Effector memory CD8-positive, alpha-beta T cell (primary cell): Measurements from ENCODE around the gene CYREN.
"Not testable (repeated sequence)": the region's sequence is repeated elsewhere in the genome, so short reads cannot be mapped to it uniquely, and the experiment has no call there.

Experiments used
- ATAC-seq: fragments of 150-1000 bp; cut with Tn5 transposase; replicated peaks from 2 replicates; pipeline ENCODE4 v1.10.0; 2021; ENCODE audit warnings: mild to moderate bottlenecking, moderate library complexity
- DNase-seq, 3 experiments: peaks; one replicate each; pipeline ENCODE4 v3.0.0; 2021
- H3K27ac Mint-ChIP-seq, 2 donors: one replicate each; pipeline ENCODE4 v1.8.0; 2022; ENCODE audit warnings: mild to moderate bottlenecking in 2 of 2, mixed read lengths in 2 of 2, moderate library complexity in 2 of 2
- H3K27me3 Mint-ChIP-seq, 2 donors: one replicate each; pipeline ENCODE4 v1.8.0; 2022; ENCODE audit warnings: mixed read lengths in 2 of 2
- H3K36me3 Mint-ChIP-seq: one replicate; pipeline ENCODE4 v1.8.0; 2022; ENCODE audit warnings: mild to moderate bottlenecking, moderate library complexity, mixed read lengths; ENCODE audit not compliant: insufficient read depth
- H3K4me1 Mint-ChIP-seq, 2 donors: one replicate each; pipeline ENCODE4 v1.8.0; 2022; ENCODE audit warnings: low read depth in 2 of 2, mixed read lengths in 2 of 2
- H3K4me3 Mint-ChIP-seq, 2 donors: one replicate each; pipeline ENCODE4 v1.8.0; 2022; ENCODE audit warnings: mild to moderate bottlenecking in 2 of 2, mixed read lengths in 2 of 2, moderate library complexity in 2 of 2
- H3K9me3 Mint-ChIP-seq, 2 donors: one replicate each; pipeline ENCODE4 v1.8.0; 2022; ENCODE audit warnings: mixed read lengths in 2 of 2

CYREN gene

DNA sequence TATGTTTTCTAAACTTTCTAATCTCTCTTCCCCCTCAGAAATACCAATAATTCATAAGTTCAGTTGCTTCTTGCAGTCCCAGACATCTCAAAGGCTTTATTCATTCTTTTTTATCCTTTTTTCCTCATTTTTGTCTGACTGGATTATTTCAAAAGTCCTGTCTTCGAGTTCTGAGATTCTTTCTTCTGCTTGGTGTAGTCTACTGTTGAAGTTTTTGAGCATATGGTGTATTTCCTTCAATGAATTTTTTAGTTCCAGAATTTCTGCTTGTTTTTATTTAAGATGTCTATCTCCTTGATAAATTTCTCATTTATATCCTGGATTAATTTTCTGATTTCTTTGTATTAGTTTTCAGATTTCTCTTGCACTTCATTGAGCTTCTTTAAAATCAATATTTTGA lies 14.2 kb downstream of the CYREN start:
- Mint-ChIP-seq H3K4me1 (peaks cover 57 to 72% of the 10 kb centered on the region in 2 donors), H3K9me3 (peaks cover 8 to 20% of the 10 kb centered on the region in 2 donors), H3K27me3 (no peaks in the 10 kb centered on the region), H3K36me3 (peaks cover 36% of the 10 kb centered on the region), H3K4me3 (peak overlapping the region in 1 of 2 donors; percentile 35), H3K27ac (peak overlapping the region in 1 of 2 donors; percentile 35)
- ATAC-seq = no peak
- no peak for DNase-seq

DNA sequence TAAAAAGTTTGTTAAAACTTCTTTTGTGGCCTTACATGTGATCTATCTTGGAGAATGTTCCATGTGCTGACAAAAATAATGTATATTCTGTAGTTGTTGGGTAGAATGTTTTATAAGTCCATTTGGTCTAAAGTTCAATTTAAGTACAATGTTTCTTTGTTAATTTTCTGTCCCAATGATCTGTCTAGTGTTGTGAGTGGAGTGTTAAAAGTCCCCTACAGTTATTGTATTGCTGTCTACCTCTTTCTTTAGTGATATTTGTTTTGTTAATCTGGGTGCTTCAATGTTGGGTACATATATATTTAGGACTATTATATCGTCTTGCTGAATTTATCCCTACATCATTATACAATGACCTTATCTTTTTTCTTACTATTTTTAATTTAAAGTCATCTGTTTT lies 15.8 kb downstream of the CYREN start:
- no peak overlapping the region for H3K27ac Mint-ChIP-seq
- peaks cover 8 to 20% of the 10 kb centered on the region in 2 donors for H3K9me3 Mint-ChIP-seq
- peaks cover 29% of the 10 kb centered on the region for H3K36me3 Mint-ChIP-seq
- H3K27me3 Mint-ChIP-seq = no peaks in the 10 kb centered on the region
- H3K4me3 Mint-ChIP-seq = peak overlapping the region in 1 of 2 donors; percentile 3
- no peak for ATAC-seq
- no peak for DNase-seq
- H3K4me1 Mint-ChIP-seq = peaks cover 53 to 69% of the 10 kb centered on the region in 2 donors

DNA sequence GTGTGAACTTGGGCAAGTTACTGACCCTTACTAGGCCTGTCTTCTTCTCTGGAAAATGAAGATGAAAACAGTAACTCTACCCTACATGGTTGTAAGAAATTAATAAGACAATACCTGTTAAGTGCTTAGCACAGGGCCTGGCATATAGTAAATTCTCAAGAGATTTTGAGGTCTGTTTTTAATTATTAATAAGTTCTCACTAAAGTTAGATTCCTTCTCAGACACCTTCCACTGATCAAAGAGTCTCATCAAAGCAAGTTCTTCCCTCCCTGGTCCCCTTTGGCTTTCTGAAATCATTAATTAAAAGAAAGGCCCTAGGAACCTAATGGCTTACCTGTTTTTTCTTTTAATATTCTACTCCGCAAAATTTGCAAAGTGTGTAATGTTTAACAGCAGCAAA lies 18.1 kb downstream of the CYREN start:
- Mint-ChIP-seq H3K27ac (peak overlapping the region in 1 of 2 donors; percentile 14), H3K9me3 (peaks cover 8 to 20% of the 10 kb centered on the region in 2 donors), H3K4me3 (peak overlapping the region; percentile 34 to 40), H3K4me1 (peaks cover 50 to 63% of the 10 kb centered on the region in 2 donors), H3K36me3 (peaks cover 38% of the 10 kb centered on the region), H3K27me3 (no peaks in the 10 kb centered on the region)
- DNase-seq (no peak), ATAC-seq (no peak)

DNA sequence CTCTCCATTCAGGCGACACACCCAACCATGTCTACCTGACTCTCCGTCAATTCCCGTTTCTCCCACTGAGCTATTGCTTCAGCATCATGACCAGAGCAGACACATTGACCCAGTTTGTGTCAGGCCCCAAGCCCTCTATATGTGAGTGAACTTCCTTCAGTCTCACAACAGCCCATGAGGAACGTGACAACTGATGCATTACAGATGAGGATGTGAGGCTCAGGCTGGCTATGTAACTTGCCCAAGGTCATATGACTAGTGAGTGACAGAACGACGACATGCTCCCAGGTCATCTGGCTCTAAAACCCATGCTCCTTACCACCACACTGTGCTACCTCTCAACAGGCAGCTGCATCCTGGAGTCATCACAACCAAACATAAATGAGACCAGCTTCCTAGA lies 19.0 kb downstream of the CYREN start:
- no peak for ATAC-seq
- H3K27me3 Mint-ChIP-seq = no peaks in the 10 kb centered on the region
- H3K4me1 Mint-ChIP-seq = peaks cover 46 to 64% of the 10 kb centered on the region in 2 donors
- peak overlapping the region; percentile 2 to 96 for H3K27ac Mint-ChIP-seq
- DNase-seq = no peak
- H3K9me3 Mint-ChIP-seq = peaks cover 8 to 13% of the 10 kb centered on the region in 2 donors
- peaks cover 35% of the 10 kb centered on the region for H3K36me3 Mint-ChIP-seq
- peak overlapping the region; percentile 9 to 84 for H3K4me3 Mint-ChIP-seq

DNA sequence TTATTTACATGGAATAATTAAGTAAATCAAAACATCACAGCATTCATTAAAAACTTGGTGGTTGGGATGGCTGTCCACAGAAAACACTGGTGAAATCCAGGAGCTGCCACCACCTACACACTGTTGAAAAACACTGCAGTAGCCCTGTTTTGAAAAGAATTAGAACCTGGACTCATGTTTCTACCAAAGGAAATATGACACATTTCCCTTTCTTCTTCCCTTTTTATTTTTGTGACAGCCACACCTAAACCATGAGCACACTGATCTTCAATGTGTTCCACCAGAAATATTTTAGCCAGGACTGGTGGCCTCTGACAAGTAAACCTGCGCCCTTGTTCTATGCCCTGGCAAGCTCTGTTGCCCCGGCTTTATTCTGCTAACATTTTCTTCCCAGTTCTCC lies 19.4 kb downstream of the CYREN start:
- H3K27ac Mint-ChIP-seq = peak overlapping the region; percentile 2 to 96
- no peaks in the 10 kb centered on the region for H3K27me3 Mint-ChIP-seq
- peaks cover 6 to 9% of the 10 kb centered on the region in 2 donors for H3K9me3 Mint-ChIP-seq
- H3K4me1 Mint-ChIP-seq = peaks cover 48 to 64% of the 10 kb centered on the region in 2 donors
- peak overlapping the region; percentile 78 to 84 for H3K4me3 Mint-ChIP-seq
- DNase-seq (no peak), ATAC-seq (no peak)
- H3K36me3 Mint-ChIP-seq = peaks cover 33% of the 10 kb centered on the region

DNA sequence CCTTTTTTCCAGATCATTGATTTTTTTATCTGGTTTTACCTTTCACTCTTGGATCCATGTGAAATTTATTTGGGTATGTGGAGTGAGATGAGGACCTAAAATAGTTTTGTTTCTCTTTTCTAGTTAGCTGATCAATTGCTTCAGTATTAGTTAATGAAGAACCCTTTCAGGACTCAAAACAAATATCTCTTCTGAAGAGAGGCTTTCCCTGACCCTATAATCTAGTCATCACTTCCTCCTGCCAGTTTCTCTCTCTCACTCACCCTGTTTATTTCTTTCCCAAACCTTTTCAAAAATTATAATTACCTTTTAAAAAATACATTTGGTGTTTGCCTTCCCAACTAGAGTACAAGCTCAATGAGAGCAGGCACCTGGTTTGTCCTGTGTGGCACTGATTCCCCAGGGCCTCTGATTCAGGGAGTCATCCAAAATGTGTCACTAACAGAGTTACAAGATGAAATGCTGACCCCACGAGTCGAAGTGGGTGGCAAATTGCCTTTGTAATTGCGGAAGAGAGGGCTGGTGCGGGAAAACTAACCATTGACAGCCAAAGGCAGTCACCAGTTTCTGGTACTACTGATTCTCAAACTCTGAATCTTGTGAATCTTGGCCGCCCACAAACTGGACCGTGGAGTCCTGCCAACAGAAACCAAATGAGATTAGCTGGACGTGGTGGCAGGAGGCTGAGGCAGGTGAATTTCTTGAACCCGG lies 20.3 kb downstream of the CYREN start:
- Mint-ChIP-seq H3K27me3 (no peaks in the 10 kb centered on the region), H3K36me3 (peaks cover 33% of the 10 kb centered on the region), H3K9me3 (peaks cover 5 to 6% of the 10 kb centered on the region in 2 donors), H3K4me1 (peaks cover 52 to 69% of the 10 kb centered on the region in 2 donors), H3K4me3 (peak overlapping the region; percentile 78 to 84), H3K27ac (peak overlapping the region; percentile 51 to 96)
- DNase-seq (no peak), ATAC-seq (no peak)

DNA sequence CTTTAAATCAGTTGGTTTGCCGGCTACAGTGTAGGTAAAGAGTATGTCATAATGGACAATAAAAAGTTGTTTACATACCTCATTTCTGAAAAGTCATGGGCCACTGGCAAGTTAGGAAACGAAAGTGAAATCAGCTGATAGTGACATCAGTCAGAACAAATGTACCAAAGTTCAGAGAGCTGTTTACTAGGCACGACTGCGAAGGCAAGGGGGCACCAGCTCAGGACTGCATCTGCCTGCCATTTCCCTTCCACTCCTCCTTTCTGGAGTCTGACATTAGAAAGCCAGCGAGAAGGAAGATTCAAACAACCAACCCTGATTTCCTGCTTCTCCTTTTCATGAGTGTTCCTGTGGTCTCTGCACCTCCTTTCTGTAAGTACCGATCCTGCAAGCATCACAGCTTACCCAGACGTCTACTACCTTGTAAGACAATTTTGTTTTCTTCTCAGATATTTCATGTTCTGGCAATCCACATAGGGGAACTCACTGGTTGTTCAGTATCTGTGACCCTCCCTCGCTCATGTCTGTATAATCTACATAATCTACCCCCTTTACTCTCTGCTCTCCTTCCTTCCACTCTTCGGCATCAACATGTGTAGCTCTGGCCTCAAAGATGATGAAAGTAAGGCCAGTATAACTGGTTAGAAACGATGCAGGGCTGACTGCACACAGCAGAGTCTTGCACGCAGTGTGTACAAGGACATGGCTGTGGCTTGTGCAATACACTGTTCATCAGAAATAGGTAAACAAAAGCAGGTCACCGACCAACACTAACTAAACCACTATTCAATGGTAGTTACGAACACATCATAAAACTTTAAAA lies 22.4 kb downstream of the CYREN start, which contains the start of gene TMEM140:
Gene TMEM140 (plus strand): TSS at position 174 of the 823 bp plus-strand sequence. CDS start 16,370 bp downstream, outside the sequence.
- Mint-ChIP-seq H3K27ac (peak within 1 kb of the TSS; percentile 93 to 96), H3K27me3 (no peaks in the 10 kb centered on the region), H3K36me3 (peaks cover 27% of the 10 kb centered on the region), H3K4me1 (peaks cover 45 to 65% of the 10 kb centered on the region in 2 donors), H3K4me3 (peak within 1 kb of the TSS; percentile 78 to 84), H3K9me3 (peaks cover 0 to 2% of the 10 kb centered on the region in 2 donors)
- DNase-seq (peak; percentile 40 to 67 (median 43)), ATAC-seq (peak; percentile 84)

DNA sequence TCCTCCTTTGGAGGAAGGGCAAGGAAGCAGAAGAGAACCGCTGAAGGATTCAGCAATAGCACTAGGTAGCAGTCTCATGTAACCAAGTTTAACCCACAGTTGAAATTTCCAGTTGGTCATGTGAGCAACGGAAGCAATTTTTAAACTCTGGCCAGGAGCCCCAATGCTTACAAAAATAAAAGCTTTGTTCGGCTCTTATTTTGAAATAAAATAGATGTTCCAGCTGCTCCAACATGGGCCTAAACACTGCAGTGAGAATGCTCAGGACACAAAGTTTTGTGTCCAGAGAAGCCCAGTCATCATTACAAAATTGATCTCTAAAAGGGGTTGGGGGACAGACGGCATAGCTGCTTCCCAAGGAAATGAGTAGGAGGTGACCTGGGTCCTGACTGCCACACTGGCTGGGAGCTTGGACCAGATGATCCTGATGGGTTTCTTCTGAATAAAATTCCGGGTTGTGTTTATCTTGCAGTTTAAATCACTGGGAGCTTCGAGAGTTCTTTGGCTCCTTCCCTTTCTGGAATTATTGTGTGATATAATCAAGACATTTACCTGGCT lies 23.1 kb downstream of the CYREN start:
- H3K36me3 Mint-ChIP-seq = peaks cover 20% of the 10 kb centered on the region

DNA sequence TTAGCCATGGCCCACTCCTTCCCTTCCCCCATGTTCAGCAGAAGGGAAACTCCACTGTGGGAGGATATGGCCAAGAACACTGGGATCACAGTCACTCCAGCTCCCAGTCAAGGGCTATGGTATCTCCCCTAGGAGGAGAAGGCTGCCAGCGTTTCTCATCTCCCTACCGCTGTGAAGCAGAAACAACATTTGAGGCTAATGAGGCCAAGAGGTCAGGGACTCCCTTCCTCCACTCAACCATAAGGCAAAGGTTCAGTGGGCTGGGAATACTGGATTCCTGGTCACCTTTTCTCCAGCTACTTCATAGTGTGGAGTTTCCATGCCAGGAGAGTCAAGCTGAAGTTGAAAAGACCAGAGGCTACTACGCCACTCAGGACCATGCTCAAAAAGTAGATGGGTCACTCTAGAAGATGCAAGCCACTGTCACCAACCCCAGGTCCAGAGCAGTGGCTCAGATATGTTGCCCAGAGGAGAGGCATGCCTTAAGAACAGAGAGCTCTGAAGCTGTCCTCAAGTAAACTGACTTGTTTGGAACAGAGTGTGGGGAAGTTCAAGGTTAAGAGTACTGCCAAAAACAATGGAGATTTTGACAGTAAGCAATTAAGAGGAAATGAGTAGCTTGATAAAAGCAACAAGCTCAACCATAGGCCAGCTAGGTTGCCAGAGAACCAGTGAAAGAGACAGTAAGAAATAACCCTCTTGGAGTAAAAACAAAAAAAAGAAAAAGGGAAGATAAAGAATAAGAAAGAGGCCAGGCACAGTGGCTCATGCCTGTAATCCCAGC lies 26.4 kb downstream of the CYREN start:
- no peak for DNase-seq

More for the DNA sequence above, 23.1 kb downstream of the CYREN start:
- ATAC-seq = peak; percentile 31
- no peaks in the 10 kb centered on the region for H3K9me3 Mint-ChIP-seq
- peaks cover 41 to 60% of the 10 kb centered on the region in 2 donors for H3K4me1 Mint-ChIP-seq
- DNase-seq = peak in 1 of 3 experiments; percentile 35
- H3K4me3 Mint-ChIP-seq = peak overlapping the region; percentile 78 to 84
- no peaks in the 10 kb centered on the region for H3K27me3 Mint-ChIP-seq
- H3K27ac Mint-ChIP-seq = peak overlapping the region; percentile 93 to 96

DNA sequence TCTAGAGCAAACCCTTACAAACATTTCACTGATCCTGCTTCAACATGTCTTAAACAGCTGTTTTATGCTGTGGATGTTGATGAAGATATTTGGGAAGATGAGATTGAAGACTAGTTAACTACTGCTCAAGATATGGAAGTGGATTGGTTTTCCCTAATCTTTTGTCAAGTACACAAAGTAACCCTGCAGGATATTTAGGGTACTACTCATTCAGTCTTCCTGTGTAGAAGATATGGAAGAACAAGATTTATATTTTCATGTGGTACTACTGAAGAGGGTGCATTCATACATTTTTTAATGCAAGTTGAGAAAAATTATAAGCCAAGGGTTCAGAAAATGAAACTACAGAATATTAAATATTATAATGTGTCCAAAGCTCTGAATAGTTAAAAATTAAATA lies 40.9 kb downstream of the CYREN start:
- ATAC-seq = no peak

More for the DNA sequence above, 26.4 kb downstream of the CYREN start:
- ATAC-seq = no peak
- Mint-ChIP-seq H3K27ac (peak overlapping the region in 1 of 2 donors; percentile 79), H3K27me3 (no peaks in the 10 kb centered on the region), H3K4me3 (peak overlapping the region in 1 of 2 donors; percentile 5), H3K36me3 (peaks cover 16% of the 10 kb centered on the region), H3K9me3 (no peaks in the 10 kb centered on the region), H3K4me1 (peaks cover 24 to 36% of the 10 kb centered on the region in 2 donors)

DNA sequence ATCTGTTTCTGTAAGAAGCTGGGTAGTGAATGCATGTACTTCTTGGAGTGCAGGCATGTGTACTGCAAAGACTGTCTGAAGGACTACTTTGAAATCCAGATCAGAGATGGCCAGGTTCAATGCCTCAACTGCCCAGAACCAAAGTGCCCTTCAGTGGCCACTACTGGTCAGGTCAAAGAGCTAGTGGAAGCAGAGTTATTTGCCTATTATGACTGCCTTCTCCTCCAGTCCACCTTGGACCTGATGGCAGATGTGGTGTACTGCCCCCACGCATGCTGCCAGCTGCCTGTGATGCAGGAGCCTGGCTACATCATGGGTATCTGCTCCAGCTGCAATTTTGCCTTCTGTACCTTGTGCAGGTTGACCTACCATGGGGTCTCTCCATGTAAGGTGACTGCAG lies 41.6 kb downstream of the CYREN start:
- ATAC-seq (no peak), DNase-seq (no peak)
- Mint-ChIP-seq H3K4me3 (no peak overlapping the region), H3K27me3 (no peaks in the 10 kb centered on the region), H3K36me3 (no peaks in the 10 kb centered on the region), H3K9me3 (peaks cover 2 to 7% of the 10 kb centered on the region in 2 donors), H3K4me1 (peaks cover 2 to 23% of the 10 kb centered on the region in 2 donors), H3K27ac (no peak overlapping the region)

More for the DNA sequence above, 40.9 kb downstream of the CYREN start:
- H3K4me3 Mint-ChIP-seq = no peak overlapping the region
- H3K27ac Mint-ChIP-seq = no peak overlapping the region
- no peaks in the 10 kb centered on the region for H3K36me3 Mint-ChIP-seq
- no peaks in the 10 kb centered on the region for H3K27me3 Mint-ChIP-seq
- peaks cover 2 to 19% of the 10 kb centered on the region in 2 donors for H3K4me1 Mint-ChIP-seq
- no peak for DNase-seq
- H3K9me3 Mint-ChIP-seq = peaks cover 2 to 5% of the 10 kb centered on the region in 2 donors

DNA sequence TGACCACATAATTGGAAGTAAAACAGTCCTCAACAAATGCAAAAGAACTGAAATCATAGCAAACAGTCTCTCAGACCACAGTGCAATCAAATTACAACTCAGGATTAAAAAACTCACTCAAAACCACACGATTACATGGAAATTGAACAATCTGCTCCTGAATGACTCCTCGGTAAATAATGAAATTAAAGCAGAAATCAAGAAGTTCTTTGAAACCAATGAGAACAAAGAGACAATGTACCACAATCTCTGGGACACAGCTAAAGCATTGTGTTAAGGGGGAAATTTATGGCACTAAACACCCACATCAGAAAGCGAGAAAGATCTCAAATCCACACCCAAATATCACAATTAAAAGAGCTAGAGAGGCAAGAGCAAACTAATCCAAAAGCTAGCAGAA lies 45.9 kb downstream of the CYREN start:
- Mint-ChIP-seq H3K4me1 (peaks cover 2 to 23% of the 10 kb centered on the region in 2 donors), H3K9me3 (peaks cover 2 to 17% of the 10 kb centered on the region in 2 donors)
- not testable (repeated sequence) for DNase-seq, H3K27me3 Mint-ChIP-seq, H3K4me3 Mint-ChIP-seq, H3K27ac Mint-ChIP-seq, ATAC-seq, H3K36me3 Mint-ChIP-seq
